22Rv1 (cell line): ENCODE results near the gene SNX8.

Experiments used
- ZFX ChIP-seq: fragments of 450-650 bp; IDR thresholded peaks from 2 replicates; pipeline ENCODE4 v1.6.1; 2017; ENCODE audit warnings: antibody characterized with exemption, borderline replicate concordance
- TF ChIP-seq, protein P1 (sequence below): fragments of 450-650 bp; IDR thresholded peaks from 2 replicates; pipeline ENCODE4 v1.5.1; 2017; ENCODE audit warnings: mild to moderate bottlenecking

DNA sequence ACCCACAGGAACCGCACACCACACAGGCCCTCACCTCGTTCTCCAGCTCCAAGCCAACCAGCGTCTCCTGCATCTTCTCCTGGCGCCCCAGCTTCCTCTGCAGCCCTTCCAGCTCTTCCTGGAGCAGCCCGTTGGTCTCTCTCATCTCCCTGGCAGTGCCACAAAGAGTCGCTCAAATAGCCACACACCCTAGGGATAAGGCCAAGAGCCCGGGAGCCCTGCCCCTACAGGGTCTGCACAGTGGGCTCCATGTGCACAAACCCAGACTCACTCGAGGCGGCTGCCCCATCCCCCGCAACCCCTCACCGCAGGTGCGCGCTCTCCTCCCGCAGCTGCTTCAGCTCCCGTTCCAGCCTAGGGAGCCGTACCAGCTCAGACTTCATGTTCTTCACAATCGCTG is 98.4 kb downstream of the SNX8 start:
- TF ChIP-seq, protein P1, sequence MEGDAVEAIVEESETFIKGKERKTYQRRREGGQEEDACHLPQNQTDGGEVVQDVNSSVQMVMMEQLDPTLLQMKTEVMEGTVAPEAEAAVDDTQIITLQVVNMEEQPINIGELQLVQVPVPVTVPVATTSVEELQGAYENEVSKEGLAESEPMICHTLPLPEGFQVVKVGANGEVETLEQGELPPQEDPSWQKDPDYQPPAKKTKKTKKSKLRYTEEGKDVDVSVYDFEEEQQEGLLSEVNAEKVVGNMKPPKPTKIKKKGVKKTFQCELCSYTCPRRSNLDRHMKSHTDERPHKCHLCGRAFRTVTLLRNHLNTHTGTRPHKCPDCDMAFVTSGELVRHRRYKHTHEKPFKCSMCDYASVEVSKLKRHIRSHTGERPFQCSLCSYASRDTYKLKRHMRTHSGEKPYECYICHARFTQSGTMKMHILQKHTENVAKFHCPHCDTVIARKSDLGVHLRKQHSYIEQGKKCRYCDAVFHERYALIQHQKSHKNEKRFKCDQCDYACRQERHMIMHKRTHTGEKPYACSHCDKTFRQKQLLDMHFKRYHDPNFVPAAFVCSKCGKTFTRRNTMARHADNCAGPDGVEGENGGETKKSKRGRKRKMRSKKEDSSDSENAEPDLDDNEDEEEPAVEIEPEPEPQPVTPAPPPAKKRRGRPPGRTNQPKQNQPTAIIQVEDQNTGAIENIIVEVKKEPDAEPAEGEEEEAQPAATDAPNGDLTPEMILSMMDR = no peak
- no peak for TF ChIP-seq ZFX
